GM12878 (cell line): ENCODE measurements around the gene SHISA4.

Source experiments
- BMI1 ChIP-seq: fragments of 450-650 bp; IDR thresholded peaks from 2 replicates; pipeline ENCODE4 v1.6.1; 2016; ENCODE audit warnings: mild to moderate bottlenecking, moderate library complexity, borderline replicate concordance
- CEBPB ChIP-seq, 2 experiments: fragments of 150-350 bp in 1 of 2; IDR thresholded peaks; 2 replicates each; pipeline ENCODE4 v1.6.1; 2012 to 2014; ENCODE audit warnings: low read depth in 2 of 2, low read length in 2 of 2, borderline replicate concordance in 1 of 2, inconsistent platforms in 1 of 2
- CREB1 ChIP-seq: IDR thresholded peaks from 2 replicates; pipeline ENCODE4 v1.6.1; 2012; ENCODE audit warnings: low read depth, mild to moderate bottlenecking, inconsistent platforms
- EP300 ChIP-seq, 2 experiments: fragments of 150-350 bp in 1 of 2; IDR thresholded peaks; 2 replicates each; pipeline ENCODE4 v1.6.1; 2011 to 2012; ENCODE audit warnings: low read depth in 2 of 2, low read length in 2 of 2, borderline replicate concordance in 1 of 2, improper control_type of control experiment in 1 of 2, inconsistent platforms in 1 of 2; ENCODE audit not compliant: control insufficient read depth in 1 of 2
- FOS ChIP-seq: IDR thresholded peaks from 3 replicates; pipeline ENCODE4 v1.6.1; 2011; ENCODE audit warnings: borderline replicate concordance; ENCODE audit not compliant: insufficient read length; ENCODE audit errors: extremely low read depth
- MTA3 ChIP-seq: IDR thresholded peaks from 2 replicates; pipeline ENCODE4 v1.6.1; 2012; ENCODE audit warnings: low read length, inconsistent platforms, borderline replicate concordance
- POLR2A ChIP-seq: IDR thresholded peaks from 2 replicates; pipeline ENCODE4 v1.6.1; 2011; ENCODE audit warnings: low read depth, mild to moderate bottlenecking, low read length
- RAD21 ChIP-seq: IDR thresholded peaks from 2 replicates; pipeline ENCODE4 v1.6.1; 2011; ENCODE audit warnings: mild to moderate bottlenecking, low read depth, low read length, moderate library complexity; ENCODE audit not compliant: insufficient read depth
- RFX5 ChIP-seq: IDR thresholded peaks from 2 replicates; pipeline ENCODE4 v1.6.1; 2011; ENCODE audit warnings: low read depth, low read length, improper control_type of control experiment
- SPI1 ChIP-seq: IDR thresholded peaks from 2 replicates; pipeline ENCODE4 v1.6.1; 2011; ENCODE audit warnings: low read depth, mild to moderate bottlenecking, low read length, moderate library complexity, borderline replicate concordance; ENCODE audit not compliant: insufficient read depth
- TAF1 ChIP-seq: IDR thresholded peaks from 2 replicates; pipeline ENCODE4 v1.6.1; 2011; ENCODE audit warnings: mild to moderate bottlenecking, low read depth, low read length, borderline replicate concordance
- ZNF24 ChIP-seq: fragments of 450-650 bp; IDR thresholded peaks from 2 replicates; pipeline ENCODE4 v1.6.1; 2017; ENCODE audit warnings: antibody characterized with exemption, mild to moderate bottlenecking
- ZSCAN29 ChIP-seq: fragments of 450-650 bp; IDR thresholded peaks from 2 replicates; pipeline ENCODE4 v1.6.1; 2017; ENCODE audit warnings: mild to moderate bottlenecking, moderate library complexity
- TF ChIP-seq, protein P1 (sequence below), 3 experiments: IDR thresholded peaks in 2 of 3; conservative IDR thresholded peaks in 1 of 3; 2 replicates each; pipeline ENCODE4 v1.5.1; 2011; ENCODE audit warnings: low read depth in 3 of 3, low read length in 3 of 3, mild to moderate bottlenecking in 3 of 3, control low read depth in 2 of 3, moderate library complexity in 2 of 3, inconsistent platforms in 1 of 3, mixed read lengths in 1 of 3; ENCODE audit not compliant: control insufficient read depth in 2 of 3, insufficient read depth in 1 of 3; ENCODE audit errors: extremely low read depth in 1 of 3

GRCh38 chr1:201912832-201913231 is 24.1 kb downstream of the SHISA4 start:
- TF ChIP-seq SPI1: no peak
- TF ChIP-seq, protein P1, sequence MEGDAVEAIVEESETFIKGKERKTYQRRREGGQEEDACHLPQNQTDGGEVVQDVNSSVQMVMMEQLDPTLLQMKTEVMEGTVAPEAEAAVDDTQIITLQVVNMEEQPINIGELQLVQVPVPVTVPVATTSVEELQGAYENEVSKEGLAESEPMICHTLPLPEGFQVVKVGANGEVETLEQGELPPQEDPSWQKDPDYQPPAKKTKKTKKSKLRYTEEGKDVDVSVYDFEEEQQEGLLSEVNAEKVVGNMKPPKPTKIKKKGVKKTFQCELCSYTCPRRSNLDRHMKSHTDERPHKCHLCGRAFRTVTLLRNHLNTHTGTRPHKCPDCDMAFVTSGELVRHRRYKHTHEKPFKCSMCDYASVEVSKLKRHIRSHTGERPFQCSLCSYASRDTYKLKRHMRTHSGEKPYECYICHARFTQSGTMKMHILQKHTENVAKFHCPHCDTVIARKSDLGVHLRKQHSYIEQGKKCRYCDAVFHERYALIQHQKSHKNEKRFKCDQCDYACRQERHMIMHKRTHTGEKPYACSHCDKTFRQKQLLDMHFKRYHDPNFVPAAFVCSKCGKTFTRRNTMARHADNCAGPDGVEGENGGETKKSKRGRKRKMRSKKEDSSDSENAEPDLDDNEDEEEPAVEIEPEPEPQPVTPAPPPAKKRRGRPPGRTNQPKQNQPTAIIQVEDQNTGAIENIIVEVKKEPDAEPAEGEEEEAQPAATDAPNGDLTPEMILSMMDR (IDR thresholded peaks at IDR 0.05 in 2 of 3, conservative IDR thresholded peaks at IDR 0.05 in 1 of 3; ENCODE audit: control insufficient read depth in 2 of 3, extremely low read depth in 1 of 3, insufficient read depth in 1 of 3, low read depth in 3 of 3, low read length in 3 of 3): no peak
- no peak for TF ChIP-seq TAF1
- TF ChIP-seq POLR2A: no peak
- TF ChIP-seq ZSCAN29: no peak
- TF ChIP-seq ZNF24: no peak
- no peak for TF ChIP-seq CREB1
- TF ChIP-seq RFX5: no peak
- no peak for TF ChIP-seq CEBPB (IDR thresholded peaks at IDR 0.05; ENCODE audit: borderline replicate concordance in 1 of 2, low read depth in 2 of 2, low read length in 2 of 2)
- no peak for TF ChIP-seq RAD21
- no peak for TF ChIP-seq EP300 (IDR thresholded peaks at IDR 0.05; ENCODE audit: borderline replicate concordance in 1 of 2, control insufficient read depth in 1 of 2, low read depth in 2 of 2, low read length in 2 of 2)
- TF ChIP-seq MTA3: no peak
- TF ChIP-seq BMI1: no peak
- TF ChIP-seq FOS: no peak
